HUES48 (cell line): ENCODE data around the gene COL5A2.

Experiments
- H3K27ac ChIP-seq: one replicate; pipeline ENCODE4 v1.7.0; 2013; ENCODE audit warnings: low read depth, low read length, inconsistent platforms
- H3K27me3 ChIP-seq: 2 replicates; pipeline ENCODE4 v1.6.1; 2013; ENCODE audit warnings: mild to moderate bottlenecking, low read length; ENCODE audit not compliant: control insufficient read depth, insufficient read depth
- H3K36me3 ChIP-seq: 2 replicates; pipeline ENCODE4 v1.6.1; 2013; ENCODE audit warnings: low read length; ENCODE audit not compliant: control insufficient read depth, insufficient read depth
- H3K4me1 ChIP-seq: 2 replicates; pipeline ENCODE4 v1.6.1; 2013; ENCODE audit warnings: mild to moderate bottlenecking, low read length; ENCODE audit not compliant: control insufficient read depth, insufficient read depth
- H3K4me3 ChIP-seq: 2 replicates; pipeline ENCODE4 v1.5.1; 2013; ENCODE audit warnings: mild to moderate bottlenecking, low read depth, low read length
- H3K9ac ChIP-seq: 2 replicates; pipeline ENCODE4 v1.6.1; 2013; ENCODE audit warnings: mild to moderate bottlenecking, low read depth, low read length, moderate library complexity
- H3K9me3 ChIP-seq: 2 replicates; pipeline ENCODE4 v1.6.1; 2013; ENCODE audit warnings: low read length; ENCODE audit not compliant: control insufficient read depth, insufficient read depth

Gene COL5A2

DNA sequence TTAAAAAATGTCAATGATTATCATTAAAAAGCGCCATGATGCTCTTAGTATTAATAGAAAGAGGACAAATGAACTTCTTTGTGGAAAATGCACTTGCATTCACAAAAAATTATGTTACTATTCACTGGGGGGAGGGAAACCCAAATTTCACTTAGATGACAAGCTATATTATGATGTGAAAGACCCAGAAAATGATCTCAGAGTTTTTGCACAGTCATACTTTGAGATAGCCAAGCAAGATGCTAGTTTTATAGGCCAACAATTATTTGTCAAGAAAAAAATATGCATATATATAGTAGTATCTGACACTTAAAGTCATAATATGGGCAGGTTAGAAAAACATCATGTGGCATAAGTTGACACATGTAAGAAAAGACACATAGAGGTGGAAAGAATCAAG lies 31.6 kb downstream of the COL5A2 start:
- H3K9ac ChIP-seq, result no peak overlapping the region
- H3K4me3 ChIP-seq, result no peak overlapping the region
- H3K36me3 ChIP-seq, result no peaks in the 10 kb centered on the region
- no peaks in the 10 kb centered on the region for H3K27me3 ChIP-seq
- peaks cover 4% of the 10 kb centered on the region; the same call in 1 of the 2 replicates for H3K4me1 ChIP-seq
- no peak overlapping the region for H3K27ac ChIP-seq
- H3K9me3 ChIP-seq, result no peaks in the 10 kb centered on the region

DNA sequence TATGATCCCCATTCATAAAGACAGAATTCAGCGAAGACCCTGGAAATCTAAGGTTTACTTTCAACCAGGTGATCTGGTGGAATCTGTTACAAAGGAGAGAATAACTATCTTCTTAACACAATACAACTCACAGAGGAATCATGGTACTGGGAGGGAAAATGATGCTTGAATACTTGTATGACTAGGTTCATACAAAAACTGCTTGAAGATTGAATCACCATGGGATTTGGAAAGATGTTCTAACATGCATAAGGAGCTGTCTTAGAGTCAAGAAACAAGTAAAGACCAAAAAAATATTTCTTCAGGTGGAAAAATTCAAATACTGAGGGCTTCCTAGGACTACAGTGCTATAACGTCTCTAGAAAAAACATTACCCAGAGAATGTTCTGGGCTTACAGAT lies 32.2 kb downstream of the COL5A2 start:
- Histone ChIP-seq H3K9me3 (no peaks in the 10 kb centered on the region), H3K36me3 (no peaks in the 10 kb centered on the region), H3K4me3 (no peak overlapping the region), H3K27me3 (no peaks in the 10 kb centered on the region), H3K9ac (no peak overlapping the region), H3K27ac (no peak overlapping the region), H3K4me1 (peaks cover 4% of the 10 kb centered on the region; the same call in 1 of the 2 replicates)

DNA sequence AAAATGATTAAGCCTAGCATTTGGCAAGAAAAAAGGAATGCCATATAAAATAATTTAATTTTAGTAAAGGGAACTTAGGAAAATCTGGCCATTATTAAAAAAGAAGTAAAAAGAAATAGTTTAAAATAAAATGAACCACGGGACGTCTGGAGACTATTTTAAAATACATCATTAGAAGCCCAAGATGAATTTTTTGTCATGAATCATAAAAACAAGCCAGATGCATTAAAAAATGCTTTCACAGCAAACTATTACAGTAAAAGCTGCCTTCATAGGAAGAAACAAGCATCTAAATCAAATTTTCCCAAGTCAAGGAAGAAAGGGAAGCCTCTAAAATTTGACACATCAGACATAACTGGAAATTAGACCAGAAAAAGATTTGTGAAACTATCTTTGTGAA lies 33.0 kb downstream of the COL5A2 start:
- no peak overlapping the region for H3K9ac ChIP-seq

DNA sequence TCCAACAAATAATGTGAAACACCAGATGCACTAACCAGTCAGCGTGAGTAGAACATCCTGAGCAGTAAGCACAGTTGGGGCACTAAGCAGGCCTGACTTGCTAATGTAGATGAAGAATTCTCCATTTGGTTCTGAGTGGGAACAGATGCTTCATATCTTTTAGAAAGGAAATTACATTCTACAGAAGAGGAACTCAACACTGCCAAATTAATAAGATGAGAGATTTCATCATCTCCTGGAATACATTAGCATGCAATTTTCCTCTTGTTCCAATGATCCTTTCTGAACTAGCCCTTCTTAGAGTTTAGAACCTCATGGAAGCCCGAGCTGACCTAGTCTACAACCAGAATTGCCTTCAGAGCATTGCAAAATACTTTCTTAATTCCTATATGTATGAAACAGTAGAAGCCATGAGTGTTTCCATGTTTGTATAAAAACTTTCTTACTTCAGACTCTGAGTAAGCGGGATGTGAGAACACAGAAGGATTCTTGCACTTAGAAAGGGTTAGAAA lies 34.8 kb downstream of the COL5A2 start:
- Histone ChIP-seq H3K36me3 (no peaks in the 10 kb centered on the region), H3K9me3 (no peaks in the 10 kb centered on the region), H3K9ac (no peak overlapping the region), H3K4me3 (no peak overlapping the region), H3K27me3 (no peaks in the 10 kb centered on the region), H3K4me1 (peaks cover 4% of the 10 kb centered on the region; the same call in 1 of the 2 replicates), H3K27ac (no peak overlapping the region)

More for the DNA sequence above, 33.0 kb downstream of the COL5A2 start:
- Histone ChIP-seq H3K4me3 (no peak overlapping the region), H3K9me3 (no peaks in the 10 kb centered on the region), H3K27ac (no peak overlapping the region), H3K36me3 (no peaks in the 10 kb centered on the region), H3K4me1 (peaks cover 4% of the 10 kb centered on the region; the same call in 1 of the 2 replicates), H3K27me3 (no peaks in the 10 kb centered on the region)

DNA sequence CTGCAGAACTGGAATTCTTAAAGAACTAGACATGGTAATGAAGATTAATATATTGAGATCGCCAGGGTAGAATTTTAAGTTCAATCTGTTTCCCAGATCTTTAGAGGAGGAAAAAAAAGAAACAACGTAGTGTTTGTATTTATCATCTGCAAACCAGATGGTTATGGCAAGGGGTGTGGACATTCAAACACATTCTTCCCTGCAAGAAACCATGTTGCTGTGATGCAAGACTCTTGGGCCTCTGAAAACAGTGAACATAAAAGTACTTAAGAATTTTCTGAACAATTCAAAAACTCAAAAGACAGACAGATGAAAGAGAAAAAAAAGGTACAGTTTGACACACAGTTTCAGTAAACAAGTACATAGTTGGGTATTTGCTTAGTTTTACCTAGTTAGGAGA lies 35.6 kb downstream of the COL5A2 start:
- H3K4me3 ChIP-seq, result no peak overlapping the region
- H3K36me3 ChIP-seq, result no peaks in the 10 kb centered on the region
- H3K9ac ChIP-seq, result no peak overlapping the region
- H3K9me3 ChIP-seq, result no peaks in the 10 kb centered on the region
- peaks cover 4% of the 10 kb centered on the region; the same call in 1 of the 2 replicates for H3K4me1 ChIP-seq
- H3K27ac ChIP-seq, result no peak overlapping the region
- no peaks in the 10 kb centered on the region for H3K27me3 ChIP-seq

DNA sequence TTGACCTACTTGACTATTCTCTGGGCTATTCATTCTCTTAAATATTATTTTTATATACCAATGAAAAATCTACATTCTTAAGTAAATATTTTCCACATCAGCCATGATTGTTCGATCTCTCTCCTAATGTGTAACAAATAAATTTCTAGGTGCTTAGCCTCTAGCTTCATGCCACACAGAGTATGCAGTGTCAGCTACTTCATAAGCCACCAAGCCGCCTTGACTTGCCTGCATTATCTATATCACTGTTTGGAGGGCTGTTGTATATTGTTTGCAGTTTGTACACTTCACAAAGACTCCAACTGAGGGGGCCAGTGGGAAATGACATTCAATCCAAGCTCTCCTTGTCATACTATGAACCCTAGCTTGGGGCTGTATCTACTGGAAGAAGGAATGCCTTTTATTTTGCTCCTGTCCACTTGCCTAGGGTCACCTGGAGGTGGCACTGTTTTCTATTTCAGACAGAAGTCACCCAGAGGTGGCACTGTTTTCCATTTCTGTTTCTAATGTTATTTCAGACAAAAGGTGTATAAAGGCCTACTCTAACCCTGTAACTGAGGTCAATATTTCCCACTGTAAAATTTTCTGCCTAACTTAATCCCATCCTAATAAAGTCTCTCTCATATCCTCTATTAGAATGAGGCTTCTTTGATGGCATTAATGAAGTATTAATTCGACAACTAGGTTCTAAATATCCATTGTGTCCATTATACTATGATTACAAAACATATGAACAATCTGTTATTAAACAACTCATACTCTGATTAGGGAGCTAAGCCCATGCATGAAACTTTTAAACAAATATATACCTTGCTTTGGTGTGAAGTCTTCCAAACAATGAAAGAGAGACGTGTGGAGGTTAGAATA lies 36.4 kb downstream of the COL5A2 start:
- Histone ChIP-seq H3K9me3 (no peaks in the 10 kb centered on the region), H3K36me3 (no peaks in the 10 kb centered on the region), H3K9ac (no peak overlapping the region), H3K4me3 (no peak overlapping the region), H3K27ac (no peak overlapping the region), H3K27me3 (no peaks in the 10 kb centered on the region), H3K4me1 (peaks cover 4% of the 10 kb centered on the region; the same call in 1 of the 2 replicates)

DNA sequence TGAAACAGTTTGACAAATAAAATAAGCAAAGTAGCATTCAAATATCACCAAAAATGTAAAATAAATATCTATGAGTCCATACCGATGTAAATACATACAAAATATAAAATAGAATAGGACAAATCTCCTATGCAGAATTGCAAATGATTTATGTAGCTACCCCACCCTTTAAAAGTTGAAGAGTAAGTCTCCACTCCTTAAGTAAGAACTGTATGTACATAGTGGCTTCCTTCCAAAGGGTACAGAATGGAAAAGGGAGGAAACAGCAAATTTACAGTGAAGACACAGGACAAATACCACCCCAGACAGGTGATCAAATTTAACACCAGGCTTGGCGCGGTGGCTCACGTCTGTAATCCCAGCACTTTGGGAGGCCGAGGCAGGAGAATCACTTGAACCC lies 40.8 kb downstream of the COL5A2 start:
- H3K36me3 ChIP-seq, result no peaks in the 10 kb centered on the region
- no peak overlapping the region for H3K9ac ChIP-seq
- H3K4me3 ChIP-seq, result no peak overlapping the region
- H3K27me3 ChIP-seq, result no peaks in the 10 kb centered on the region
- no peaks in the 10 kb centered on the region for H3K9me3 ChIP-seq
- no peak overlapping the region for H3K27ac ChIP-seq
- no peaks in the 10 kb centered on the region; the same call in 1 of the 2 replicates for H3K4me1 ChIP-seq

DNA sequence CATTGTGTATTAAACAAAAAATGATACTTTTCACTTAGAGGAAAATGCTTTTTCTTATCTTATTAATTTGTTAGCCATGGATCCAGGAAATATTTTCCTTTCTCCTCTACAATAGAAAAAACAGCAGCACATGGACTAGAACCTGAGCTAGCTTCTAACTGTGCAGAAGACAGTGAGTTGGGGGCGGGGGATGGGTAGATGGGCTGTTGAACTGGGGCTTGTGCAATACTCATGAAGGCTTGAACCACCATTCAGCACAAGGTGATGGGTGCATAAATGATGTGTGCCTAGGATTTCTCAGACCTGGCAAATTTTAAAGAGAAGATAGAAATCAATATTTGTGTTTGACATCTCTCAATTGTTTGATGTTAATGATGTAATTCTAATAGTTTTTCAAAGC lies 42.0 kb downstream of the COL5A2 start:
- Histone ChIP-seq H3K9ac (no peak overlapping the region), H3K4me1 (no peaks in the 10 kb centered on the region), H3K9me3 (no peaks in the 10 kb centered on the region), H3K27ac (no peak overlapping the region), H3K27me3 (no peaks in the 10 kb centered on the region), H3K4me3 (no peak overlapping the region), H3K36me3 (no peaks in the 10 kb centered on the region)

DNA sequence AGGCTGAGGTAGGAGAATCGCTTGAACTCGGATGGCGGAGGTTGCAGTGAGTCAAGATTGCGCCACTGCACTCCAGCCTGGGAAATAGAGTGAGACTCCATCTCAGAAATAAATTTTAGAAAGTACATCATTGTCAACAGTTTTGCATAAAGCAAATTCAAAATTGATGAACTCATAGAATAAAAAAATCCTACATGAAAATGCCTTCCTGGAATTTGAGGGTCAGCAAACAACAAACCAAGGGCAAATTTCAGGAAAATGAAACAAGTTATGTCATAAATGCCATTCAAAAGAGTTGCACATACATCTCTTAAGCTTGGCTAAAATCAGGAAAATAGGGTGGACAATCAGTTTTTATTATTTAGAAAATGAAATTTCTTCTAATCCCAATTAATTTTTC lies 45.1 kb downstream of the COL5A2 start:
- Histone ChIP-seq H3K36me3 (no peaks in the 10 kb centered on the region), H3K9ac (no peak overlapping the region), H3K27ac (no peak overlapping the region), H3K4me3 (no peak overlapping the region), H3K9me3 (no peaks in the 10 kb centered on the region), H3K4me1 (no peaks in the 10 kb centered on the region), H3K27me3 (no peaks in the 10 kb centered on the region)

DNA sequence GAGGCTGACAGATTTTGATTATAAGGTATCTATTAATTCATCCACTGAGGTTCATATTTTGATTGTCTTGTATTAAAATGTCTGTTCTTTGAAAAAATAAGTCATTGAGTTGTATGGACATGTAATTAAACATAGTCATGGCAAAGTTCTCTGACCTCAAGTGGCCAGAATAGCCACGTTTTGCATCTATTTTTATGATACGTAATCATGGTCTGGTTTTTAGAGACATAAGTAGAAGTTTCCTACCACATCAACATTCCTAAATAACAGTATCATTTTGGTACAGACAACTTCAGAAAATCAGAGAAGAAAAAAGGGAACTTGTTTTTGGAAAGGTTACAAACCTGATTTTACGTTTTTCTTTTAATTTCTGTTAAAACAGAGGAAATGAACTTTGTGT lies 47.6 kb downstream of the COL5A2 start:
- H3K27me3 ChIP-seq, result no peaks in the 10 kb centered on the region
- peaks cover 17% of the 10 kb centered on the region; the same call in 1 of the 2 replicates for H3K4me1 ChIP-seq
- no peaks in the 10 kb centered on the region for H3K36me3 ChIP-seq
- H3K4me3 ChIP-seq, result no peak overlapping the region
- no peak overlapping the region for H3K9ac ChIP-seq
- H3K27ac ChIP-seq, result no peak overlapping the region
- H3K9me3 ChIP-seq, result no peaks in the 10 kb centered on the region

DNA sequence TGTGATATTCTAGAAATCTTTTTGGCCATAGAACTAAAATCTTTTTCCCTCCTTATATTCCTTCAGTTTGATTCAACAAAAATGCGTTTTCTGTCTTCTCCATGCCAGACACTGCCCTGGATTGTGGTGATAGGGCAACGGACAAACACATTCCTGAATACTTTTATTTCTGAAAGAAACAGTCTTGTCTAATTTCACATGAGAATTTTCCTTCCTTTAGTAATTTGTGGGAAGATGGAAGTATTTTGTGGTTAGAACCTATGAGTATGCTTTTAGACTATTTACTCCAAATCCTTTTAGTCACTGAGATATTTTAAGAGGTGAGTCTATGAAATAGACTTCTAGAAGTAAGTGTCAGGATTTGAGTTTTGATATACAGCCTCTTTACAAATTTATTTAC lies 49.6 kb downstream of the COL5A2 start:
- H3K27me3 ChIP-seq, result no peaks in the 10 kb centered on the region
- H3K9ac ChIP-seq, result no peak overlapping the region
- peaks cover 21% of the 10 kb centered on the region; the same call in 1 of the 2 replicates for H3K4me1 ChIP-seq
- no peaks in the 10 kb centered on the region for H3K36me3 ChIP-seq
- no peak overlapping the region for H3K4me3 ChIP-seq
- H3K9me3 ChIP-seq, result no peaks in the 10 kb centered on the region
- H3K27ac ChIP-seq, result no peak overlapping the region
